B cell (primary cell): ENCODE measurements around the gene CHPF2. TPM values are rescaled to one million over a fixed set of nuclear protein-coding genes. Genes with fewer than 3 reads are reported as not detected.

ENCODE experiments used
- ATAC-seq: fragments of 200-7000 bp; cut with Tn5 transposase; one replicate; pipeline ENCODE4 v1.10.0; 2021; ENCODE audit warnings: low read depth, mild to moderate bottlenecking, moderate number of reproducible peaks, moderate library complexity
- CTCF ChIA-PET: fragments of 350-600 bp; sonication (Branson Sonifier 250); formaldehyde crosslinking; loops from one replicate; lab custom pipeline; 2021; ENCODE audit warnings: antibody characterized with exemption, inconsistent platforms; lab: Charles Lee
- POLR2A ChIA-PET: fragments of 350-600 bp; sonication (Branson Sonifier 250); formaldehyde crosslinking; loops from one replicate; lab custom pipeline; 2021; ENCODE audit warnings: antibody characterized with exemption; lab: Charles Lee
- DNase-seq: peaks from one replicate; pipeline ENCODE4 v3.0.0; 2013
- H2AFZ ChIP-seq: 2 replicates; pipeline ENCODE4 v1.6.1; 2012; ENCODE audit warnings: mild to moderate bottlenecking, low read depth, low read length; ENCODE audit not compliant: insufficient read depth, poor library complexity, severe bottlenecking
- H3K27ac ChIP-seq, 2 donors: 1 replicate in 1 of 2; 2 replicates in 1 of 2; pipeline ENCODE4 v1.5.1; 2012 to 2013; ENCODE audit warnings: low read length in 2 of 2, mild to moderate bottlenecking in 2 of 2, moderate library complexity in 1 of 2
- H3K27me3 ChIP-seq, 4 experiments: fragments of 200-600 bp in 1 of 4; sonication (generic) in 1 of 4; replicated peaks in 1 of 4; 1 replicate in 2 of 4; 2 replicates in 2 of 4; pipeline versions ENCODE4 v1.6.1 to v1.7.0; 2013 to 2016; ENCODE audit warnings: low read length in 3 of 4, mild to moderate bottlenecking in 2 of 4, mixed read lengths in 1 of 4, moderate library complexity in 1 of 4; ENCODE audit not compliant: insufficient read depth in 4 of 4, control insufficient read depth in 3 of 4; ENCODE audit errors: control extremely low read depth in 1 of 4
- H3K36me3 ChIP-seq, 2 experiments: replicated peaks in 1 of 2; 1 replicate in 1 of 2; 2 replicates in 1 of 2; pipeline versions ENCODE4 v1.6.1 to v1.7.1; 2013; ENCODE audit warnings: low read length in 1 of 2; ENCODE audit not compliant: insufficient read depth in 2 of 2, control insufficient read depth in 1 of 2; ENCODE audit errors: control extremely low read depth in 1 of 2, extremely low read depth in 1 of 2
- H3K4me1 ChIP-seq, 2 donors: fragments of 200-600 bp in 1 of 2; sonication (generic) in 1 of 2; 1 replicate in 1 of 2; 2 replicates in 1 of 2; pipeline versions ENCODE4 v1.5.1 to v1.6.1; 2013 to 2017; ENCODE audit warnings: low read length in 2 of 2; ENCODE audit not compliant: control insufficient read depth in 2 of 2, insufficient read depth in 2 of 2
- H3K4me2 ChIP-seq: replicated peaks from 2 replicates; pipeline ENCODE3; 2012; ENCODE audit warnings: mild to moderate bottlenecking, low read depth, low read length; ENCODE audit not compliant: poor library complexity, severe bottlenecking
- H3K4me3 ChIP-seq, 5 experiments: fragments of 200-600 bp in 1 of 5; sonication (generic) in 1 of 5; 1 replicate in 3 of 5; 2 replicates in 2 of 5; pipeline versions ENCODE4 v1.5.1 to v1.7.0; 2011 to 2016; ENCODE audit warnings: low read length in 4 of 5, mild to moderate bottlenecking in 4 of 5, low read depth in 2 of 5, control low read depth in 1 of 5, moderate library complexity in 1 of 5; ENCODE audit not compliant: insufficient read depth in 1 of 5; ENCODE audit errors: control extremely low read depth in 1 of 5, extremely low read depth in 1 of 5
- H3K79me2 ChIP-seq: fragments of 200-600 bp; sonication (generic); one replicate; pipeline ENCODE4 v1.6.0; 2016; ENCODE audit warnings: low read length; ENCODE audit not compliant: control insufficient read depth, insufficient read depth
- H3K9ac ChIP-seq: fragments of 200-600 bp; sonication (generic); 2 replicates; pipeline ENCODE4 v1.6.1; 2017; ENCODE audit warnings: mild to moderate bottlenecking, low read length, moderate library complexity
- H3K9me3 ChIP-seq, 3 donors: one replicate each; pipeline versions ENCODE4 v1.6.1 to v1.7.1; 2013; ENCODE audit warnings: low read length in 2 of 3; ENCODE audit not compliant: control insufficient read depth in 2 of 3, insufficient read depth in 1 of 3; ENCODE audit errors: control extremely low read depth in 1 of 3
- H4K20me1 ChIP-seq: 2 replicates; pipeline ENCODE4 v1.6.0; 2012; ENCODE audit warnings: mild to moderate bottlenecking, low read length; ENCODE audit not compliant: insufficient read depth, control insufficient read depth, poor library complexity, severe bottlenecking
- H3K27ac Mint-ChIP-seq: one replicate; pipeline ENCODE4 v1.8.0; 2021; ENCODE audit warnings: mixed read lengths
- H3K27me3 Mint-ChIP-seq: one replicate; pipeline ENCODE4 v1.8.0; 2021; ENCODE audit warnings: mixed read lengths
- H3K4me1 Mint-ChIP-seq: one replicate; pipeline ENCODE4 v1.8.0; 2021; ENCODE audit warnings: mixed read lengths
- H3K4me3 Mint-ChIP-seq: one replicate; pipeline ENCODE4 v1.8.0; 2021; ENCODE audit warnings: mixed read lengths
- H3K9me3 Mint-ChIP-seq: one replicate; pipeline ENCODE4 v1.8.0; 2022; ENCODE audit warnings: mixed read lengths; ENCODE audit not compliant: insufficient read depth
- EZH2 ChIP-seq: IDR thresholded peaks from 2 replicates; pipeline ENCODE4 v1.6.1; 2012; ENCODE audit warnings: borderline replicate concordance, low read depth, mild to moderate bottlenecking, moderate library complexity, low read length; ENCODE audit not compliant: insufficient read depth, poor library complexity, severe bottlenecking
- WGBS: methylation state at CpG from one replicate; pipeline ENCODE4 v1.1.5; 2013; ENCODE audit warnings: missing lambda C conversion rate; ENCODE audit not compliant: insufficient coverage; 5-methylcytosine and 5-hydroxymethylcytosine counted together
- intact Hi-C: fragments of 100-400 bp; cut with micrococcal nuclease; formaldehyde crosslinking; loops from one replicate; pipeline ENCODE4 v1.10.0; 2022
- polyA plus RNA-seq: library from polyadenylated mRNA; depleted of rRNA; stranded (reverse); fragments of >200 nt; gene quantifications from 2 replicates; pipeline ENCODE4 v1.2.3, GENCODE V29; 2012
- total RNA-seq, 2 donors: library from RNA; stranded (reverse); fragments of 120-200 nt in 1 of 2; gene quantifications; 1 replicate in 1 of 2; 2 replicates in 1 of 2; pipeline versions ENCODE4 v1.2.3 to v1.2.4, GENCODE V29; 2013 to 2022
- TF ChIP-seq, protein P1 (sequence below): fragments of 200-600 bp; IDR thresholded peaks from one replicate; pipeline ENCODE4 v1.8.0; 2022; ENCODE audit warnings: antibody characterized with exemption, mild to moderate bottlenecking

Gene CHPF2
- total and polyA plus RNA-seq, 2 donors (not counting 1 experiment from before 2014, with no cell fraction given) = 39.4 to 39.9 TPM

DNA sequence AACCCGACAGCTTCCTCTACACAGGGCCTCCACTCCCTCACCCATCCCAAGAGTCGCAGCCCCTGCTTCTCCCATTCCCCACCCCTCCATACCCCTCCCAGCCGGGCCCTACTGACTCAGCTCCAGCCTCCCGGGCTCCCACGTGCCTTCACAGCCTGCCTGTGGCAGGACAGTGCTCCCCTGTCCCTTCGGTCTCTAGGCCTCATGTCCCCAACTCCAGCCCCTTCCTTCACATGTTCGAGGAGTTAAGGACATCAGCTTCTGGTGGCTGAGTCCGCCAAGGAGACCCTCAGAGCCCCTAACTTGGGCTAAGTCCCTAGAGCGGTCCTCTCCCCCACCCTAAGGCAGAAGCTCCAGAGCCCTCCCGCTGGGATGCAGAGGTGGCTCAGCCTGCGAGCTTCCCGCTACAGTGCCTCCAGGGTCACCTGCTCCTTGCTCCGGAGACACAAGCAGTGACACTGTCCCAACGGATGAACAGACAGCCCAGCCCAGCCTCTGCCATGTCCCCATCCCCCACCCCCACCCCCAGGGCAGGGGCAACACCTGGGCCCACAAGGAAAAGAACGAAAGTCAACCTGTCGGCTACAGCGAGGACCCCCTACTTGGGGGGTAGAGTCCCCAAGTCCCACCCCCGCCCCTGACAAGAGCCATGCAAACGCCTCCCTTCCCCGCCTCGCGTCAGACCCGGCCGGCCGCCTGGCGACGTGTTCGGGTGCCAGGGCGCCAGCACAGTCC, 15.5 kb downstream of the CHPF2 start:
- H3K4me3 ChIP-seq = peak overlapping the region in 4 of 5 experiments; percentile 45 to 69 (median 54)
- peak overlapping the region; percentile 61 for H3K9ac ChIP-seq
- peaks cover 51 to 59% of the 10 kb centered on the region in 2 donors for H3K4me1 ChIP-seq
- WGBS = 12% methylated on average over 22 of the region's 29 CpGs
- peak overlapping the region; percentile 98 for H3K4me2 ChIP-seq
- no peaks in the 10 kb centered on the region for H3K79me2 ChIP-seq
- H3K36me3 ChIP-seq = no peaks in the 10 kb centered on the region
- H3K9me3 ChIP-seq = peaks cover 0 to 19% (median 0%) of the 10 kb centered on the region in 3 donors
- H4K20me1 ChIP-seq = no peaks in the 10 kb centered on the region
- intact Hi-C loops = loop anchor here (2.0 to 5.0 kb wide), 3 partner anchors 55 to 385 kb away; partner anchors contain the start of gene NUB1
- peak; percentile 37 for DNase-seq
- no peak overlapping the region for H3K27ac ChIP-seq
- H3K4me1 Mint-ChIP-seq = peaks cover 59% of the 10 kb centered on the region
- H3K27ac Mint-ChIP-seq = no peak overlapping the region
- no peaks in the 10 kb centered on the region for H3K9me3 Mint-ChIP-seq
- peaks cover 32% of the 10 kb centered on the region for H3K27me3 Mint-ChIP-seq
- H3K4me3 Mint-ChIP-seq = peak overlapping the region; percentile 86
- CTCF ChIA-PET = interaction anchor here (0.6 to 1.1 kb wide), 3 partner anchors 83 to 385 kb away, joined by 3 read pairs; no protein-coding TSS in a partner anchor
- no peak for ATAC-seq
- POLR2A ChIA-PET = interaction anchor here (0.7 to 0.8 kb wide), 3 partner anchors 9 to 220 kb away, joined by 3 to 6 read pairs (median 5); no protein-coding TSS in a partner anchor
- peak overlapping the region; percentile 82 for H2AFZ ChIP-seq
- peaks cover 0 to 72% (median 27%) of the 10 kb centered on the region in 4 experiments for H3K27me3 ChIP-seq
- TF ChIP-seq EZH2 = no peak
- TF ChIP-seq, protein P1, sequence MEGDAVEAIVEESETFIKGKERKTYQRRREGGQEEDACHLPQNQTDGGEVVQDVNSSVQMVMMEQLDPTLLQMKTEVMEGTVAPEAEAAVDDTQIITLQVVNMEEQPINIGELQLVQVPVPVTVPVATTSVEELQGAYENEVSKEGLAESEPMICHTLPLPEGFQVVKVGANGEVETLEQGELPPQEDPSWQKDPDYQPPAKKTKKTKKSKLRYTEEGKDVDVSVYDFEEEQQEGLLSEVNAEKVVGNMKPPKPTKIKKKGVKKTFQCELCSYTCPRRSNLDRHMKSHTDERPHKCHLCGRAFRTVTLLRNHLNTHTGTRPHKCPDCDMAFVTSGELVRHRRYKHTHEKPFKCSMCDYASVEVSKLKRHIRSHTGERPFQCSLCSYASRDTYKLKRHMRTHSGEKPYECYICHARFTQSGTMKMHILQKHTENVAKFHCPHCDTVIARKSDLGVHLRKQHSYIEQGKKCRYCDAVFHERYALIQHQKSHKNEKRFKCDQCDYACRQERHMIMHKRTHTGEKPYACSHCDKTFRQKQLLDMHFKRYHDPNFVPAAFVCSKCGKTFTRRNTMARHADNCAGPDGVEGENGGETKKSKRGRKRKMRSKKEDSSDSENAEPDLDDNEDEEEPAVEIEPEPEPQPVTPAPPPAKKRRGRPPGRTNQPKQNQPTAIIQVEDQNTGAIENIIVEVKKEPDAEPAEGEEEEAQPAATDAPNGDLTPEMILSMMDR = no peak
